ENCODE measurements around the gene CAPZB. TPM values are rescaled to one million over a fixed set of nuclear protein-coding genes. Genes with fewer than 3 reads are reported as not detected.
A peak's percentile ranks its signal among the peaks of the same experiment; 100 is the strongest.

CAPZB gene
- total RNA-seq, 1 experiment from 2014 or later = 348 TPM

GRCh38 chr1:19475296-19475695 is 10.0 kb downstream of the CAPZB start:
- Histone ChIP-seq H3K4me1 (ENCODE audit: insufficient read depth, low read length) (peaks cover 10% of the 10 kb centered on the region), H3K27me3 (ENCODE audit: insufficient read depth, low read length) (no peaks in the 10 kb centered on the region), H3K18ac (ENCODE audit: insufficient read length, low read depth, low read length) (no peak overlapping the region), H3K4me2 (ENCODE audit: insufficient read depth, insufficient read length, low read length) (no peak overlapping the region), H2BK5ac (ENCODE audit: insufficient read length, low read length) (no peak overlapping the region), H3K79me1 (ENCODE audit: insufficient read depth, low read depth, low read length, poor library complexity, severe bottlenecking) (peaks cover 4% of the 10 kb centered on the region), H4K91ac (ENCODE audit: insufficient read length, low read depth, low read length) (no peak overlapping the region), H2AK5ac (ENCODE audit: insufficient read length, low read length) (no peak overlapping the region), H3K23me2 (ENCODE audit: insufficient read length, low read depth, low read length, poor library complexity, severe bottlenecking) (no peaks in the 10 kb centered on the region), H3K9me3 (ENCODE audit: control insufficient read depth, low read depth, low read length) (no peaks in the 10 kb centered on the region), H3K9ac (ENCODE audit: extremely low read depth, insufficient read length, low read length) (no peak overlapping the region), H2BK20ac (ENCODE audit: low read depth, low read length, poor library complexity, severe bottlenecking) (no peak overlapping the region), H2AFZ (ENCODE audit: low read length) (no peak overlapping the region), H2BK12ac (ENCODE audit: insufficient read length, low read depth, low read length) (no peak overlapping the region), H4K8ac (replicated peaks; ENCODE audit: insufficient read length, low read depth, low read length) (no peak overlapping the region), H2BK15ac (ENCODE audit: low read depth, low read length) (no peak overlapping the region), H3K14ac (ENCODE audit: insufficient read depth, low read length) (no peak overlapping the region), H3K56ac (ENCODE audit: insufficient read length, low read depth, low read length) (no peak overlapping the region), H3K23ac (ENCODE audit: insufficient read length, low read depth, low read length) (no peak overlapping the region), H4K5ac (ENCODE audit: insufficient read length, low read depth, low read length) (no peak overlapping the region), H3K79me2 (ENCODE audit: insufficient read depth, low read length) (peaks cover 84% of the 10 kb centered on the region), H3T11ph (ENCODE audit: low read length) (no peak overlapping the region), H4K20me1 (ENCODE audit: control insufficient read depth, insufficient read depth, insufficient read length) (no peaks in the 10 kb centered on the region), H2BK120ac (ENCODE audit: low read depth, low read length, poor library complexity, severe bottlenecking) (no peak overlapping the region), H3K27ac (ENCODE audit: insufficient read length, low read depth, low read length) (no peak overlapping the region), H3K4ac (ENCODE audit: low read depth, low read length) (no peak overlapping the region)
- Mint-ChIP-seq H3K4me3 (no peak overlapping the region), H3K9me3 (no peaks in the 10 kb centered on the region), H3K27ac (peak overlapping the region; percentile 8 to 79 (median 21); a peak in 4 of 7 replicates), H3K36me3 (ENCODE audit: insufficient read depth in 1 of 3, low read depth in 3 of 3) (peaks cover 3 to 32% (median 17%) of the 10 kb centered on the region in 3 experiments; a peak in 6 of 7 replicates), H3K27me3 (ENCODE audit: low read depth) (no peaks in the 10 kb centered on the region), H3K4me1 (peaks cover 47 to 53% of the 10 kb centered on the region in 2 experiments)
- TF ChIP-seq, protein P1, sequence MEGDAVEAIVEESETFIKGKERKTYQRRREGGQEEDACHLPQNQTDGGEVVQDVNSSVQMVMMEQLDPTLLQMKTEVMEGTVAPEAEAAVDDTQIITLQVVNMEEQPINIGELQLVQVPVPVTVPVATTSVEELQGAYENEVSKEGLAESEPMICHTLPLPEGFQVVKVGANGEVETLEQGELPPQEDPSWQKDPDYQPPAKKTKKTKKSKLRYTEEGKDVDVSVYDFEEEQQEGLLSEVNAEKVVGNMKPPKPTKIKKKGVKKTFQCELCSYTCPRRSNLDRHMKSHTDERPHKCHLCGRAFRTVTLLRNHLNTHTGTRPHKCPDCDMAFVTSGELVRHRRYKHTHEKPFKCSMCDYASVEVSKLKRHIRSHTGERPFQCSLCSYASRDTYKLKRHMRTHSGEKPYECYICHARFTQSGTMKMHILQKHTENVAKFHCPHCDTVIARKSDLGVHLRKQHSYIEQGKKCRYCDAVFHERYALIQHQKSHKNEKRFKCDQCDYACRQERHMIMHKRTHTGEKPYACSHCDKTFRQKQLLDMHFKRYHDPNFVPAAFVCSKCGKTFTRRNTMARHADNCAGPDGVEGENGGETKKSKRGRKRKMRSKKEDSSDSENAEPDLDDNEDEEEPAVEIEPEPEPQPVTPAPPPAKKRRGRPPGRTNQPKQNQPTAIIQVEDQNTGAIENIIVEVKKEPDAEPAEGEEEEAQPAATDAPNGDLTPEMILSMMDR (conservative IDR thresholded peaks at IDR 0.05) = no peak
- WGBS (ENCODE audit: extremely low coverage, insufficient read length, low lambda C conversion rate) = no CpG with 5 or more reads among the region's 11 CpGs
- DNase-seq = no peak

All from H9 (cell line).